Measurements from ENCODE around the gene CDKAL1.

The CDKAL1 gene

DNA sequence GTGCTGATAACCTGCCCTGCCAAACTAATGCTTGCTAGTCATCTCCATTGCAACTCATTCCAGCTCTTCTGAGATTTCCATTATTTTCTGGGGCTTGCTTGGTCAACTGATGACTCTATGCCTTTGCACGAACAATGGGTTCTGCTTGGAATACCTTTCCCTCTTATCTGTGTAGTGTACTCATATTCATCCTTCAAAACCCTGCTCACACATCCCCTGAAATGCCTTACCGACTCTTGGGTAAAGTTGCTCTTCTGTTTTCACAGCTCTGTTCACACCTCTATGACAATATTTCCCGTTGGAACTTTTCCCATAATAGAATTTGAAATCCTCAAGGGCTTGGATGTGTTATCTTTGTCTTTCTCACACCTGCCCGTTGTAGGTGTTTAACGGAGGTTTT is 728.2 kb downstream of the CDKAL1 start:
- peak; percentile 72; the same call in 1 of the 2 replicates for TF ChIP-seq ZFP3 (CRISPR knock-in tag; IDR thresholded peaks at IDR 0.05)
- no peak for TF ChIP-seq ZNF565 (CRISPR knock-in tag; conservative IDR thresholded peaks at IDR 0.05; ENCODE audit: low read depth)
- no peak for ATAC-seq

DNA sequence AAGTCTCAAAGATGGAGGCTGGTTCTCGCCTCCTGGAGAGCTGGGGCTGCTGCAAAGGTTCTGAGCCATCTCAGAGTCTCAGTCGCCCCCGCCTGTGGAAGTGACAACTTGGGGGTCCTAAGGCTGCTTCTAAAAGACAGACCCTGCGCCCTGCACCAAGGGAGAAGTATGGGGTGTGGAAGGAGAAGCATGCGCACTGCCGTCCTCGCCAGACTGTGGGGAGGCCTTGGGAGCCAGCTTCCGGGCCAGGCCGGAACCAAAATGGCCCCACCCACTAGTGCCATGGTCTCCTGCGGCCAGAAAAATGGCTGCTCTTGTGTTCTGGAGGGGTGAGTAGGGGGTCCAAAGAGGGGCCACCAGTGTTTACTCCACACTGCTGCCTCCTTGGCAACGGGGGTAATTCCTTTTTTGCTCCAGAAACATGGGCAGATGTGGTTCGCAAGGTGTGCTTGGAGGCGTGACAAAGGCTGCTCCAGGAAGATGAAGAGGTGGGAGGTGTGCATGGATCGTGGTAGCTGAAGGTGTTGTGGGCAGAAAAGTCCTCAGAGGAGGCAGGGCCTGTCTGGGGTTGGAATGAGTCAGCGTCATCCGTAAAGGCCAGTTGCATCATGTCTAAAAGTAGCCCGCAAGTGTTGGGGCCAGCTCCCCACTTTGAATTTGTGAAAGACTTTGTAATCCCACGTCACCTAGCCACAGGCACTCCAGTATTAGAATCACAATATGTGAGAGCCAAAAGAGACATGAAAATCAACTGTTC is 729.5 kb downstream of the CDKAL1 start:
- TF ChIP-seq ZNF8 (CRISPR knock-in tag; IDR thresholded peaks at IDR 0.05) (no peak), ZNF70 (CRISPR knock-in tag; IDR thresholded peaks at IDR 0.05) (no peak), OSR1 (CRISPR knock-in tag; IDR thresholded peaks at IDR 0.05) (no peak), SNAI2 (CRISPR knock-in tag; IDR thresholded peaks at IDR 0.05) (no peak), ZNF565 (CRISPR knock-in tag; conservative IDR thresholded peaks at IDR 0.05; ENCODE audit: low read depth) (no peak), BACH2 (CRISPR knock-in tag; IDR thresholded peaks at IDR 0.05; ENCODE audit: borderline replicate concordance) (no peak), POU6F1 (CRISPR knock-in tag; IDR thresholded peaks at IDR 0.05; ENCODE audit: borderline replicate concordance, low read depth) (no peak), ARNTL (CRISPR knock-in tag; IDR thresholded peaks at IDR 0.05; ENCODE audit: borderline replicate concordance, low read depth) (no peak), ESRRG (CRISPR knock-in tag; IDR thresholded peaks at IDR 0.05) (no peak), PPARA (CRISPR knock-in tag; IDR thresholded peaks at IDR 0.05; ENCODE audit: borderline replicate concordance) (no peak), CSDC2 (CRISPR knock-in tag; IDR thresholded peaks at IDR 0.05) (no peak), PATZ1 (CRISPR knock-in tag; IDR thresholded peaks at IDR 0.05; ENCODE audit: borderline replicate concordance) (no peak)
- no peak for ATAC-seq

DNA sequence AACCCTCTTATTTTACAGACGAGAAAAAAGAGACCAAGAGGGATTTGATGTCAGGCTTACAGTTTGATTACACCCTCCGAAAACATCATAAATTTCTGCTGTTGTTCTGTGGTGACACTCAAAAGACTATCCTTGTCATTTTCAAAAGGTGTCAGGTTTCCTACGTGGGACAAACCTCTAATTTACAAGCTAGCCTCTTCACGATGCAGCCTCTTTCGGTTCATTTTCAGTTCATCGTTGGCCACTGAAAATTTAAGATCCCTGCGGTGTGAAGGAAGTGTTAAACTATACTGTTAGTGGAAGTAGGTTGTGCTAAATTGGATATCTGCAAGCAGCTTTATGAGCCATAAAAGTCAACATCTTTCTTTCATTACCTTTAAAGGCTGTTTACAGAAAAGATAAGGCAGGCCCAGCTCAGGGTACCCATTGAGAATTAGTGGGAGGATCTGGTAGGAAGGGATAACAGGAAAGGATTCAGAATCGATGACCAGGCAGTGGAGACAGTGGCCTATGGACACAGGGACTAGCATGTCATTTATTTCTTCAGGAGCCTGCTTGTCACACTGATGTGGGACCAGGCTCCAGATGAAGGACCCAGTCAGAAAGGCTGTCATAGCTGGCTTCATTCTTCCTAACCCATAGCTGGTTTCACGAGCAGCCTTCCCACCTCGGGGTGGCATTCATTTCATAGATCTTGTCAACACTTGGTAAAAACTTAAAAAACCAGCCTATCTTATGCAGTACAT is 730.2 kb downstream of the CDKAL1 start:
- TF ChIP-seq CSRNP3 (CRISPR knock-in tag; IDR thresholded peaks at IDR 0.05) (no peak), TCF4 (CRISPR knock-in tag; IDR thresholded peaks at IDR 0.05; ENCODE audit: borderline replicate concordance) (peak; percentile 40; the same call in 1 of the 2 replicates), ZNF70 (CRISPR knock-in tag; IDR thresholded peaks at IDR 0.05) (no peak)
- no peak for ATAC-seq

DNA sequence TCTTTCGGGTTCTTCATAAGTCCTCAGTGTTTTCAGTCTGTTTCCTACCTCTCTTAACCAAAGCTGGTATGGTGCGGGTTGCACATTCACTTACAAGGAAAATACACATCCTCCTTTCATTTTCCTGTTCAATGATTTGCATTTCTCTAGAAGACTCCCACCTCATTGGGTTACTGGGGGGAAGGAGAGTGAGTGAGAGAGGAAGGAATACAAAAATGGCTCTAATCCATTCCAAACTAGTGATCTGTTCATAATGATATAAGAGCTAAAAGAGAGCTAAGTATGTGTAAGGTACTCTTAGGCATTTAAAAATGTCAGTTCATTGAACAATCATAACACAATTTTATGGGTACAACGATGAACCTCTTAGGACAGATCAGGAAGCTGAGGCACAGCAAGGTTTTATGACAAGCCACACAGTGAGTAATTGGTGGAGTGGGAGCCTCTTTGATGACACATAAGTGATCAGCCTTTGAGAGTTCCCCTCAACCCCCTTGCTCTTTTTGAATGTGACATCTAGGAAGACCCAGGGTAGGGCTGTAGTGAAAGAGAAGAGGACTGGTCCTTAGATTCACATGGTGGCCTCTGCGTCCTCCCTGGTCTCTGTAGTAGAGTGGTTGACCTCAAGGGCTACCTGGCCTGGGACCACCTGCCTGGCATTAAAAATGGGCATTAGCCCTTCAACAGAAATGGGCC is 730.9 kb downstream of the CDKAL1 start:
- no peak for ATAC-seq
- TF ChIP-seq SNAI2 (CRISPR knock-in tag; IDR thresholded peaks at IDR 0.05) (no peak), POU6F1 (CRISPR knock-in tag; IDR thresholded peaks at IDR 0.05; ENCODE audit: borderline replicate concordance, low read depth) (no peak), PPARA (CRISPR knock-in tag; IDR thresholded peaks at IDR 0.05; ENCODE audit: borderline replicate concordance) (no peak), OSR1 (CRISPR knock-in tag; IDR thresholded peaks at IDR 0.05) (no peak), PATZ1 (CRISPR knock-in tag; IDR thresholded peaks at IDR 0.05; ENCODE audit: borderline replicate concordance) (no peak), ZNF8 (CRISPR knock-in tag; IDR thresholded peaks at IDR 0.05) (no peak), CSDC2 (CRISPR knock-in tag; IDR thresholded peaks at IDR 0.05) (no peak), ZNF70 (CRISPR knock-in tag; IDR thresholded peaks at IDR 0.05) (no peak), ZFP3 (CRISPR knock-in tag; IDR thresholded peaks at IDR 0.05) (no peak), BACH2 (CRISPR knock-in tag; IDR thresholded peaks at IDR 0.05; ENCODE audit: borderline replicate concordance) (no peak), TSHZ2 (CRISPR knock-in tag; IDR thresholded peaks at IDR 0.05) (no peak), ZFP30 (CRISPR knock-in tag; IDR thresholded peaks at IDR 0.05) (no peak)
- TF ChIP-seq, protein P1, sequence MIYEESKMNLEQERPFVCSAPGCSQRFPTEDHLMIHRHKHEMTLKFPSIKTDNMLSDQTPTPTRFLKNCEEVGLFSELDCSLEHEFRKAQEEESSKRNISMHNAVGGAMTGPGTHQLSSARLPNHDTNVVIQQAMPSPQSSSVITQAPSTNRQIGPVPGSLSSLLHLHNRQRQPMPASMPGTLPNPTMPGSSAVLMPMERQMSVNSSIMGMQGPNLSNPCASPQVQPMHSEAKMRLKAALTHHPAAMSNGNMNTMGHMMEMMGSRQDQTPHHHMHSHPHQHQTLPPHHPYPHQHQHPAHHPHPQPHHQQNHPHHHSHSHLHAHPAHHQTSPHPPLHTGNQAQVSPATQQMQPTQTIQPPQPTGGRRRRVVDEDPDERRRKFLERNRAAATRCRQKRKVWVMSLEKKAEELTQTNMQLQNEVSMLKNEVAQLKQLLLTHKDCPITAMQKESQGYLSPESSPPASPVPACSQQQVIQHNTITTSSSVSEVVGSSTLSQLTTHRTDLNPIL (CRISPR knock-in tag; IDR thresholded peaks at IDR 0.05; ENCODE audit: low read depth): no peak

All from SK-N-SH treated with all-trans-retinoic acid at 6 μM for 48 hours (cell line).